ENCODE measurements around the gene SLC39A7.

Gene SLC39A7

GRCh38 chr6:33190504-33191107, 10.1 kb upstream of the SLC39A7 start:
- DNase-seq (ENCODE audit: low spot score), result no peak

GRCh38 chr6:33191383-33192104, 9.1 kb upstream of the SLC39A7 start:
- no peak for DNase-seq (ENCODE audit: low spot score)

DNA sequence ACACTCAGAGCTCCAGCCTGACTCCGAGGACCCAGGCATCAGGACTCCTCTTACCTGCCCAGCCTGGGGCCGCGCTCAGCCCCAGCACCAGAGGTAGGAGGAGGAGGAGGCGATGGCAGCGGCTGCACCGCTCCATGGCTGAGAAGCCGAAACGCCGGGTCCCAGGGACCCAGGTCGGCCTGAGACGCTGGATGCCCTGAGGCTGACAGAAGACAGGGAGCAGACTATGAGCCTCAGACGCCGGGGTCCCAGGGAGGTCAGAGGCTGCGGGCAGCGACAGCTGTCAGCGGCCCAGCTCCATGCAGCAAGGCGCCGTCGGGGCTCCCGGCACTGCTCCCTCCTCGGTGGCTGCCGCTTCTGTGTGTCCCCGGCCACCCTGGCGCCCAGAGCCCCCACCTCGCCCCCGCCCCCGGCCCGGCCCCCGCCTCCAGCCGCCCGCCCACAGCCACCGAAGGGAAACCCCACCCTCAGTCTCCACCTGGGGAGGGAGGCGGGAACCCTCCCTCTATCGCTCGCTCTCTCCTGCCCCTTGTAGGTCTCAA, 8.5 kb upstream of the SLC39A7 start, which contains the start of gene COL11A2:
Gene COL11A2, minus strand, starts transcription at position 363 of the 542 bp plus-strand sequence. Its CDS starts 227 bp downstream, at position 136.
- DNase-seq (ENCODE audit: low spot score), result no peak

GRCh38 chr6:33192671-33193602, 7.7 kb upstream of the SLC39A7 start:
- DNase-seq (ENCODE audit: low spot score), result peak; percentile 83

GRCh38 chr6:33193619-33194018, 7.0 kb upstream of the SLC39A7 start:
- no peak for DNase-seq (ENCODE audit: low spot score)

DNA sequence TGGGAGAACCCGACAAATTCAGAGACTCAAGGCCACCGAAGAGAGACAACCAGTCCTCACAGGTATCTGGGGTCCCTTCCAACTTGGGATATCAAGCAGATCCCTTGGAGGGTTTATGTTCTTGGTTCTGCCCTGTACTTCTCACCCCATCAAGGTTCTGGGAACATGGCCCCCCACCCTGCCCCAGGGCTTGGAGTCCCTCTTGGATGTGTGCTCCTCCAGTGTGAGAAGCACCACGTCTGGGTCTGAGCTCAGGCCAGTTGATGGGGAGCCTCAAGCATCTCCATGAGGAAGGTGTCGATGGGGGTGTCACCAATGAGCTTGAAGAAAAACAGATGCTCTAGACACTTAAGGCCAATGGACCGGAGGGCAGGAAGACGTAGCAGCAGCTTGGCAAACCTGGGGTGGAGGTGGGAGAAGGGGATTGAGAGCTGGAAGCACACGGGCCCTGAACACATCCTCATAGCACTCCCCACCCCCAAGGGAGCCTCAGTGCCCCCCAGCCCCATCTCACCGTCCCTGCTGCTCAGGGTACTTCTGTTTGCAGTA, 6.2 kb upstream of the SLC39A7 start:
- DNase-seq (ENCODE audit: low spot score), result no peak

- no peak for DNase-seq (ENCODE audit: low spot score)
Observed at GRCh38 chr6:33195304-33196165, 5.1 kb upstream of the SLC39A7 start.

DNA sequence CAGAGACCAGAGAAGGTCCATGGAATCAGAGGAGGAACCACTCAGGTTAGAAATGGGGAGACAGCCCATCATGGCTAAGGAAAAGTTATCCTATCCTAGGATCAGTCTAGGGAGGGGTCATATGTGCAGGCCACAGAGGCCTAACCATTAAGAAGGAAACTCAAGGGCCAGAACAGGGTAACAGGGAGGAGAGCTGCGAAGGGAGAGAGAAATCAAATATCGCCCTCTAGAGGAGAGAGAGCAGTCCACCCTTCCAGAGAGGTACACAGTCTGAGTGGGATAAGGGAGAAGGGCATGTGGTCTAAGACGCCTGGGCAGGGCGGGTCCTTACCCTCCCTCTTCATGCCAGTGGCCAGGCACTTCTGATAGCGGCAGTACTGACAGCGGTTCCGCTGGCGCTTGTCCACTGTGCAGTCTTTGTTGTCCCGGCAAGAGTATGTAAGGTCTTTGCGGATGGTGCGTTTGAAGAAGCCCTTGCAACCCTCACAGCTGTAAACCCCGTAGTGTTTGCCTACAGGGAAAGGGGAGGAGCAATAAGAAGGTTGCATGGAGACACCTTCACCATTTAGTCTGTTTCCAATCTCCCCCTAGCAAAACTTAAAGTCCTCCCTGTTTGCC, 3.1 kb upstream of the SLC39A7 start:
- peak; percentile 64 for DNase-seq (ENCODE audit: low spot score)

GRCh38 chr6:33198159-33198852, 2.4 kb upstream of the SLC39A7 start:
- no peak for DNase-seq (ENCODE audit: low spot score)

- DNase-seq (ENCODE audit: low spot score), result no peak
Observed at GRCh38 chr6:33198853-33199436, 1.7 kb upstream of the SLC39A7 start.

- DNase-seq (ENCODE audit: low spot score), result peak; percentile 73
Observed at GRCh38 chr6:33199687-33200218, 914 bp upstream of the SLC39A7 start.

DNA sequence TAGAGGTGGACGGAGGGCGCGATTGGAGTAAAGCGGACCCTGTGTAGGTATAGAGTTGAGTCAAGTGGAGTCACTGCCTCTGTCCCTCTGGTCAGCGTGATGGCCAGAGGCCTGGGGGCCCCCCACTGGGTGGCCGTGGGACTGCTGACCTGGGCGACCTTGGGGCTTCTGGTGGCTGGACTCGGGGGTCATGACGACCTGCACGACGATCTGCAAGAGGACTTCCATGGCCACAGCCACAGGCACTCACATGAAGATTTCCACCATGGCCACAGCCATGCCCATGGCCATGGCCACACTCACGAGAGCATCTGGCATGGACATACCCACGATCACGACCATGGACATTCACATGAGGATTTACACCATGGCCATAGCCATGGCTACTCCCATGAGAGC, 479 bp downstream of the SLC39A7 start:
- DNase-seq (ENCODE audit: low spot score), result no peak

DNA sequence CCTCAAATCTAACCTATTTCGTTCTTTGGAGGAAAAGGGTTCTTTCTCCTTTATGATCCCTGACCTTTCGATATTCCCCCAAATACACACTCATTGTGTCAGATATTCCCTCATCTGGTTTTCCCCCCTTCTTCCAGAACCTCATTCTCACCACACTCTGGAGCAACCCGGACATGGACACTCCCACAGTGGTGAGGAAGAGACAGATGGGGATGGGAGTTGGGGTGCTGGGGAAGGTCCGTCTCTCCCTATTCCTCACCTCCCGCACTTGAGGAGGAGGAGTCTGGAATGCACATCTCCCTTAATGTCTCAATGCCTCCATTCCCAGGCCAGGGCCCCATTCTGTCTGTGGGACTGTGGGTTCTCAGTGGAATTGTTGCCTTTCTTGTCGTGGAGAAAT, 1.3 kb downstream of the SLC39A7 start:
- DNase-seq (ENCODE audit: low spot score), result no peak

- DNase-seq (ENCODE audit: low spot score), result no peak
Observed at GRCh38 chr6:33202799-33203198, 2.1 kb downstream of the SLC39A7 start.

GRCh38 chr6:33203443-33204164, 2.9 kb downstream of the SLC39A7 start:
- DNase-seq (ENCODE audit: low spot score), result no peak

- no peak for DNase-seq (ENCODE audit: low spot score)
Observed at GRCh38 chr6:33204165-33204414, 3.4 kb downstream of the SLC39A7 start.

DNA sequence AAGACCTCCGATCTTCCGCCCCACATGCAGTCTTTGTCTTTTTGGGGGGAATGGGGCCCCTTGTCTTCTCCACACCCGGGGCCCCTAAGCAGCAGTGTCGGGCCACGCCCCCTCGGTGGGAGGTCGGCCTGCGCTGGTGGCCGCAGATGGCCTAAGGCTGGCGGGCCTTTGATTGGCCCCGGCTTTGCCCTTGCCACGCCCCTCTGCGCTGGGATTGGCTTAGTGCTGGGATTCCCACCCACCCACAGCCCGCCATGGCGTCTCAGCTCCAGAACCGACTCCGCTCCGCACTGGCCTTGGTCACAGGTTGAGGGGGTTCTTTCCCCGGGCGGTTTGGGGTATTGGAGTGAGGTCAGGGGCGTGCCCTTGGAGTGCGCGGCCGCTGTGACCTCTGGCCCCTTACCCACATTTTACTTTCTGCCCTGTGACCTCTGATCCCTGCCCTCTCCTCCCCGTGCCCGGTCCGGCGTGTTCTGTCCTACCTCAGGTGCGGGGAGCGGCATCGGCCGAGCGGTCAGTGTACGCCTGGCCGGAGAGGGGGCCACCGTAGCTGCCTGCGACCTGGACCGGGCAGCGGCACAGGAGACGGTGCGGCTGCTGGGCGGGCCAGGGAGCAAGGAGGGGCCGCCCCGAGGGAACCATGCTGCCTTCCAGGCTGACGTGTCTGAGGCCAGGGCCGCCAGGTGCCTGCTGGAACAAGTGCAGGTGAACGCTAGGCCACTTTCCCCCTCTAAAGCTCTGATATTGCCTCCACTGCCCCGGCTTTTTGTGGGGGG, 3.9 kb downstream of the SLC39A7 start, which contains the start of gene HSD17B8:
Gene HSD17B8, plus strand, starts transcription at position 241 of the 776 bp plus-strand sequence. Its CDS starts 14 bp downstream, at position 255.
- peak; percentile 92 for DNase-seq (ENCODE audit: low spot score)

All from putamen (tissue), 1 donor.